H9 (cell line): ENCODE results near the gene NSFL1C. TPM values are rescaled to one million over a fixed set of nuclear protein-coding genes. Genes with fewer than 3 reads are reported as not detected.
A peak's percentile ranks its signal among the peaks of the same experiment; 100 is the strongest.

Source experiments
- DNase-seq: peaks from one replicate; pipeline ENCODE4 v3.0.0-alpha.2; 2017
- H2AFZ ChIP-seq: one replicate; pipeline ENCODE4 v1.6.1; 2013; ENCODE audit warnings: mild to moderate bottlenecking, low read length, control low read depth, moderate library complexity
- H2AK5ac ChIP-seq: 2 replicates; pipeline ENCODE4 v1.6.1; 2013; ENCODE audit warnings: low read length, control low read depth, mixed read lengths; ENCODE audit not compliant: insufficient read length
- H2BK120ac ChIP-seq: one replicate; pipeline ENCODE4 v1.6.1; 2013; ENCODE audit warnings: low read depth, mild to moderate bottlenecking, low read length, control low read depth, inconsistent platforms; ENCODE audit not compliant: poor library complexity, severe bottlenecking
- H2BK12ac ChIP-seq: 2 replicates; pipeline ENCODE4 v1.6.1; 2013; ENCODE audit warnings: low read length, control low read depth, mixed read lengths, low read depth; ENCODE audit not compliant: insufficient read length
- H2BK15ac ChIP-seq: 2 replicates; pipeline ENCODE4 v1.6.1; 2013; ENCODE audit warnings: low read depth, low read length, control low read depth
- H2BK20ac ChIP-seq: one replicate; pipeline ENCODE4 v1.6.1; 2013; ENCODE audit warnings: low read depth, mild to moderate bottlenecking, low read length, control low read depth, inconsistent platforms; ENCODE audit not compliant: poor library complexity, severe bottlenecking
- H2BK5ac ChIP-seq: 2 replicates; pipeline ENCODE4 v1.6.1; 2013; ENCODE audit warnings: low read length, control low read depth, mixed read lengths; ENCODE audit not compliant: insufficient read length
- H3K14ac ChIP-seq: 2 replicates; pipeline ENCODE4 v1.6.1; 2013; ENCODE audit warnings: low read length, control low read depth; ENCODE audit not compliant: insufficient read depth
- H3K18ac ChIP-seq: 2 replicates; pipeline ENCODE4 v1.6.1; 2013; ENCODE audit warnings: low read depth, mild to moderate bottlenecking, mixed read lengths, low read length, control low read depth; ENCODE audit not compliant: insufficient read length
- H3K23ac ChIP-seq: 2 replicates; pipeline ENCODE4 v1.6.1; 2013; ENCODE audit warnings: low read length, control low read depth, mixed read lengths, low read depth; ENCODE audit not compliant: insufficient read length
- H3K23me2 ChIP-seq: 2 replicates; pipeline ENCODE4 v1.6.1; 2013; ENCODE audit warnings: low read depth, mild to moderate bottlenecking, mixed read lengths, low read length, control low read depth; ENCODE audit not compliant: insufficient read length, poor library complexity, severe bottlenecking
- H3K27ac ChIP-seq: 2 replicates; pipeline ENCODE4 v1.5.1; 2013; ENCODE audit warnings: low read length, control low read depth, mixed read lengths, low read depth; ENCODE audit not compliant: insufficient read length
- H3K27me3 ChIP-seq: 2 replicates; pipeline ENCODE4 v1.6.1; 2013; ENCODE audit warnings: low read length, control low read depth, inconsistent platforms; ENCODE audit not compliant: insufficient read depth
- H3K4ac ChIP-seq: 2 replicates; pipeline ENCODE4 v1.6.1; 2013; ENCODE audit warnings: low read depth, mild to moderate bottlenecking, control low read depth, inconsistent platforms, low read length, moderate library complexity
- H3K4me1 ChIP-seq: 2 replicates; pipeline ENCODE4 v1.6.1; 2013; ENCODE audit warnings: low read length, control low read depth, inconsistent platforms; ENCODE audit not compliant: insufficient read depth
- H3K4me2 ChIP-seq: 2 replicates; pipeline ENCODE4 v1.6.1; 2013; ENCODE audit warnings: low read length, control low read depth, mixed read lengths; ENCODE audit not compliant: insufficient read length, insufficient read depth
- H3K56ac ChIP-seq: 2 replicates; pipeline ENCODE4 v1.6.1; 2013; ENCODE audit warnings: low read depth, mild to moderate bottlenecking, mixed read lengths, low read length, control low read depth; ENCODE audit not compliant: insufficient read length
- H3K79me1 ChIP-seq: 2 replicates; pipeline ENCODE4 v1.6.1; 2013; ENCODE audit warnings: low read depth, mild to moderate bottlenecking, moderate library complexity, low read length, control low read depth, inconsistent platforms; ENCODE audit not compliant: insufficient read depth, poor library complexity, severe bottlenecking
- H3K79me2 ChIP-seq: 2 replicates; pipeline ENCODE4 v1.6.1; 2013; ENCODE audit warnings: low read length, control low read depth, inconsistent platforms; ENCODE audit not compliant: insufficient read depth
- H3K9ac ChIP-seq: 2 replicates; pipeline ENCODE4 v1.6.1; 2013; ENCODE audit warnings: low read length, control low read depth, mixed read lengths; ENCODE audit not compliant: insufficient read length; ENCODE audit errors: extremely low read depth
- H3K9me3 ChIP-seq: one replicate; pipeline ENCODE4 v1.6.1; 2013; ENCODE audit warnings: low read depth, low read length, inconsistent platforms; ENCODE audit not compliant: control insufficient read depth
- H3T11ph ChIP-seq: one replicate; pipeline ENCODE4 v1.6.1; 2013; ENCODE audit warnings: mild to moderate bottlenecking, low read length, control low read depth, inconsistent platforms
- H4K20me1 ChIP-seq: one replicate; pipeline ENCODE4 v1.6.1; 2013; ENCODE audit not compliant: control insufficient read depth, insufficient read length, insufficient read depth
- H4K5ac ChIP-seq: 2 replicates; pipeline ENCODE4 v1.6.1; 2013; ENCODE audit warnings: low read depth, mild to moderate bottlenecking, mixed read lengths, low read length, control low read depth; ENCODE audit not compliant: insufficient read length
- H4K8ac ChIP-seq: replicated peaks from 2 replicates; pipeline ENCODE4 v1.6.1; 2013; ENCODE audit warnings: low read length, control low read depth, mixed read lengths, low read depth; ENCODE audit not compliant: insufficient read length
- H4K91ac ChIP-seq: 2 replicates; pipeline ENCODE4 v1.6.1; 2013; ENCODE audit warnings: low read depth, mild to moderate bottlenecking, moderate library complexity, mixed read lengths, low read length, control low read depth; ENCODE audit not compliant: insufficient read length
- H3K27ac Mint-ChIP-seq, 3 experiments: 2 replicates in 2 of 3; 3 replicates in 1 of 3; pipeline ENCODE4 v1.8.0; 2020 to 2021; ENCODE audit warnings: mixed read lengths in 3 of 3, mild to moderate bottlenecking in 1 of 3, moderate library complexity in 1 of 3
- H3K27me3 Mint-ChIP-seq: 2 replicates; pipeline ENCODE4 v1.8.0; 2021; ENCODE audit warnings: low read depth, mild to moderate bottlenecking, moderate library complexity, mixed read lengths
- H3K36me3 Mint-ChIP-seq, 3 experiments: 2 replicates in 2 of 3; 3 replicates in 1 of 3; pipeline ENCODE4 v1.8.0; 2020 to 2021; ENCODE audit warnings: low read depth in 3 of 3, mixed read lengths in 3 of 3; ENCODE audit not compliant: insufficient read depth in 1 of 3
- H3K4me1 Mint-ChIP-seq, 2 experiments: 2 replicates each; pipeline ENCODE4 v1.8.0; 2020; ENCODE audit warnings: mixed read lengths in 2 of 2
- H3K4me3 Mint-ChIP-seq, 2 experiments: 2 replicates in 1 of 2; 3 replicates in 1 of 2; pipeline ENCODE4 v1.8.0; 2020 to 2021; ENCODE audit warnings: mild to moderate bottlenecking in 2 of 2, mixed read lengths in 2 of 2, moderate library complexity in 1 of 2
- H3K9me3 Mint-ChIP-seq, 2 experiments: 2 replicates in 1 of 2; 3 replicates in 1 of 2; pipeline ENCODE4 v1.8.0; 2020; ENCODE audit warnings: mild to moderate bottlenecking in 2 of 2, mixed read lengths in 2 of 2, moderate library complexity in 1 of 2
- CTCF ChIP-seq: fragments of 200-600 bp; sonication (generic); conservative IDR thresholded peaks from 3 replicates; pipeline ENCODE4 v1.8.0; 2021; ENCODE audit warnings: antibody characterized with exemption, mild to moderate bottlenecking
- WGBS: extraction: QIAGEN DNeasy Blood & Tissue Kit; methylation state at CpG from one replicate; pipeline ENCODE4 v1.1.7; 2013; ENCODE audit warnings: missing lambda C conversion rate, low lambda C conversion rate, mixed read lengths; ENCODE audit not compliant: insufficient read length; ENCODE audit errors: extremely low coverage; 5-methylcytosine and 5-hydroxymethylcytosine counted together
- total RNA-seq: library from RNA; stranded (reverse); gene quantifications from 2 replicates; pipeline ENCODE4 v1.2.1, GENCODE V29; 2021

NSFL1C gene
- total RNA-seq, 1 experiment from 2014 or later, result 81.8 TPM

- Histone ChIP-seq H3K56ac (no peak overlapping the region), H2BK15ac (no peak overlapping the region), H2BK120ac (no peak overlapping the region), H4K20me1 (no peaks in the 10 kb centered on the region), H4K91ac (no peak overlapping the region), H2BK5ac (no peak overlapping the region), H3K23me2 (peaks cover 3% of the 10 kb centered on the region), H3K27ac (no peak overlapping the region), H3K79me1 (no peaks in the 10 kb centered on the region), H3K18ac (no peak overlapping the region), H3K4me2 (no peak overlapping the region), H3K9ac (no peak overlapping the region), H3K9me3 (no peaks in the 10 kb centered on the region), H2AK5ac (no peak overlapping the region), H4K8ac (no peak overlapping the region), H3K27me3 (no peaks in the 10 kb centered on the region; the same call in 1 of the 2 replicates), H3K14ac (no peak overlapping the region), H3K4me1 (no peaks in the 10 kb centered on the region), H3K79me2 (no peaks in the 10 kb centered on the region), H3T11ph (no peak overlapping the region), H4K5ac (no peak overlapping the region), H3K23ac (no peak overlapping the region), H2AFZ (no peak overlapping the region), H3K4ac (no peak overlapping the region), H2BK12ac (no peak overlapping the region), H2BK20ac (no peak overlapping the region)
- H3K4me3 Mint-ChIP-seq, result no peak overlapping the region
- no peaks in the 10 kb centered on the region for H3K36me3 Mint-ChIP-seq
- DNase-seq, result no peak
- no CpG with 5 or more reads among the region's 4 CpGs for WGBS
- H3K27ac Mint-ChIP-seq, result no peak overlapping the region
- H3K9me3 Mint-ChIP-seq, result no peaks in the 10 kb centered on the region; a peak in 2 of 5 replicates
- peaks cover 72% of the 10 kb centered on the region for H3K27me3 Mint-ChIP-seq
- peaks cover 2 to 9% of the 10 kb centered on the region in 2 experiments; a peak in 3 of 4 replicates for H3K4me1 Mint-ChIP-seq
- TF ChIP-seq CTCF, result peak; percentile 43; the same call in 1 of the 3 replicates
Observed at GRCh38 chr20:1397710-1398109, 68.9 kb downstream of the NSFL1C start.
